ENCODE measurements around the gene FCN3. TPM values are rescaled to one million over a fixed set of nuclear protein-coding genes. Genes with fewer than 3 reads are reported as not detected.
"Not testable (repeated sequence)": the region's sequence is repeated elsewhere in the genome, so short reads cannot be mapped to it uniquely, and the experiment has no call there.

The FCN3 gene
- polyA plus RNA-seq, 2 donors: 1.6 to 2.6 TPM

DNA sequence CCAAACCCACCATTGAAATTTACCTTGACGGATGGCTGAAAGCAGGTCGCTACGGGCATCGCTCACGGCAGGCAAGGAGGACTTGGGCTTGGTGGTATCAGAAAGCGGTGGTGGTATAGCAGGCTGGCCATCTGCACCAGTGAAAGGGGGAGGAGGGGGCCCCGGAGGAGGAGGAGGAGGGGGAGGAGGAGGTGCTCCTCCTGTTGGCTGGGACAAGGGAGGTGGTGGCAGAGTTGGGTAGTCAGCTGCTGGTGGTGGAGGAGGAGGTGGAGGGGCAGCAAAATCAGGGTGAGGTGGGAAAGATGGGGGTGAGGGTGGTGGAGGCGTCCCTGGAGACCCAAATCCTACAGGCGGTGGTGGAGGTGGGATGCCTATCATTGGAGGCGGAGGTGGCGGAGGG is 35.0 kb upstream of the FCN3 start:
- Histone ChIP-seq H3K27ac (ENCODE audit: low read depth in 2 of 2, low read length in 1 of 2) (no peak overlapping the region), H3K4me3 (ENCODE audit: low read depth in 1 of 2, low read length in 2 of 2) (no peak overlapping the region), H3K27me3 (ENCODE audit: control insufficient read depth in 1 of 2, insufficient read depth in 2 of 2, low read length in 2 of 2) (no peaks in the 10 kb centered on the region), H3K36me3 (ENCODE audit: control insufficient read depth in 2 of 2, insufficient read depth in 2 of 2, low read length in 1 of 2) (peaks cover 42 to 48% of the 10 kb centered on the region in 2 donors), H3K9me3 (ENCODE audit: control insufficient read depth in 2 of 2, insufficient read depth in 1 of 2, low read depth in 1 of 2, low read length in 1 of 2) (no peaks in the 10 kb centered on the region), H3K4me1 (ENCODE audit: control insufficient read depth in 2 of 2, insufficient read depth in 2 of 2, low read length in 1 of 2) (peaks cover 3 to 13% of the 10 kb centered on the region in 2 donors)
- WGBS, 2 donors: 94% methylated on average over 11 of the region's 11 CpGs

DNA sequence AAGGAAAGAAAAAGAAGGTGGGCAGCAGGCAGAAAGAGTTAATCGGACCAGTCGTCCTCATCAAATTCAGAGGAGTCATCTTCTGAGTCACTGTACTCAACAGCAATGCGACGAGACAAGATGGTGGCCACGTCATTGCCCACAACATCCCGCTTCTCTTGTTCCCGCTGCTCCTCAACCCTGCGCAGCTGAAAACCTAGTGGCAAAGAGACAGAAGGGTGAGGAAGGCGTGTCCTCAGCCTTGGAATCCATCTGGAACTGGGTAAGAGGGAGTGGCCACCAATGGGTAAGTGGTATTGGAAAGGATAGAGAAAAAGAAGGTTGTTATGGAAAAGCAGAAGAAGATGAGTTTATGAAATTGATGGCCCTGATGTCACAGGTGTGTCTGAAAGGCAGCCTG is 33.5 kb upstream of the FCN3 start:
- Histone ChIP-seq H3K27ac (ENCODE audit: low read depth in 2 of 2, low read length in 1 of 2) (peak overlapping the region in 1 of 2 donors; percentile 87), H3K4me1 (ENCODE audit: control insufficient read depth in 2 of 2, insufficient read depth in 2 of 2, low read length in 1 of 2) (peaks cover 7 to 16% of the 10 kb centered on the region in 2 donors), H3K27me3 (ENCODE audit: control insufficient read depth in 1 of 2, insufficient read depth in 2 of 2, low read length in 2 of 2) (no peaks in the 10 kb centered on the region), H3K36me3 (ENCODE audit: control insufficient read depth in 2 of 2, insufficient read depth in 2 of 2, low read length in 1 of 2) (peaks cover 39 to 40% of the 10 kb centered on the region in 2 donors), H3K4me3 (ENCODE audit: low read depth in 1 of 2, low read length in 2 of 2) (no peak overlapping the region), H3K9me3 (ENCODE audit: control insufficient read depth in 2 of 2, insufficient read depth in 1 of 2, low read depth in 1 of 2, low read length in 1 of 2) (no peaks in the 10 kb centered on the region)
- 89 to 93% methylated on average over 9 of the region's 9 CpGs for WGBS, 2 donors

DNA sequence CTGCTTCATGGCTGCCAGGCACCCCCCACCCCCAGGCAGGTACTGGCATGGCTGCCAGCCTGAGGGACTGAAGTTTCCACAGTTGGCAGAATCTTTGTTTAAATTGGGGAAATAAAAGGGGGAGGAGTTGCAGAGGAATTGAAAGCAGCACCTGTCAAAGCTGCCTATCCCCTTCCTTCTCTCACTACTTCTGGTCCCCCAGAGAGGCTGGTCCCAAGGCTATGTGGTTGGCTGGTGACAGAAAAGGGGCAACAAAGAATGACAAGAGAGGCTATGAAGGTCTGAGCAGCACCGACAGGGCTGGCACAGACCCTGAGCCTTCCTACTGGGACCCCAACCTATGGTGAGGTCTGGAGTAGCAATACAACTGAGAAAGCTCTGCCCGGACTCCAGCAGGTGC is 32.2 kb upstream of the FCN3 start:
- Histone ChIP-seq H3K36me3 (ENCODE audit: control insufficient read depth in 2 of 2, insufficient read depth in 2 of 2, low read length in 1 of 2) (peaks cover 30 to 31% of the 10 kb centered on the region in 2 donors), H3K4me1 (ENCODE audit: control insufficient read depth in 2 of 2, insufficient read depth in 2 of 2, low read length in 1 of 2) (peaks cover 12 to 21% of the 10 kb centered on the region in 2 donors), H3K27ac (ENCODE audit: low read depth in 2 of 2, low read length in 1 of 2) (peak overlapping the region; percentile 81 to 87)
- 61 to 80% methylated on average over 2 of the region's 2 CpGs for WGBS, 2 donors
- not testable (repeated sequence) for H3K9me3 ChIP-seq (ENCODE audit: control insufficient read depth in 2 of 2, insufficient read depth in 1 of 2, low read depth in 1 of 2, low read length in 1 of 2); H3K4me3 ChIP-seq (ENCODE audit: low read depth in 1 of 2, low read length in 2 of 2); H3K27me3 ChIP-seq (ENCODE audit: control insufficient read depth in 1 of 2, insufficient read depth in 2 of 2, low read length in 2 of 2)

DNA sequence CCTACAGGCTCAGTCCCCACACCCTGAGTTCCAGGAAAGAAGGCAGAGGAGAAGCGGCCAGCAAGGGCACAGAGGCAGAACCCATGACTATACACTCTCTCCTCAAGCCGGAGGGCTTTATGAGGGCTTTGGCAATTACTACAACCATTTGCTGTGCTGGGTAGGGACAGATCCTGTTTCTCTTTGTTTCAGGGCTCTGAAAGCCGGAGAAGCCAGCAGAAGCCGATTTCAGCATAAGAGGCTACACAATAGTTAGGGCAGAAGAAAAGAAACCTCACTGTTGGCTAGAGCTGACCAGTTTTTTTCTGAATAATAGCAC is 31.7 kb upstream of the FCN3 start:
- Histone ChIP-seq H3K36me3 (ENCODE audit: control insufficient read depth in 2 of 2, insufficient read depth in 2 of 2, low read length in 1 of 2) (peaks cover 30% of the 10 kb centered on the region in 2 donors), H3K4me1 (ENCODE audit: control insufficient read depth in 2 of 2, insufficient read depth in 2 of 2, low read length in 1 of 2) (peaks cover 12 to 21% of the 10 kb centered on the region in 2 donors), H3K27ac (ENCODE audit: low read depth in 2 of 2, low read length in 1 of 2) (peak overlapping the region; percentile 81 to 87), H3K4me3 (ENCODE audit: low read depth in 1 of 2, low read length in 2 of 2) (no peak overlapping the region), H3K27me3 (ENCODE audit: control insufficient read depth in 1 of 2, insufficient read depth in 2 of 2, low read length in 2 of 2) (no peaks in the 10 kb centered on the region), H3K9me3 (ENCODE audit: control insufficient read depth in 2 of 2, insufficient read depth in 1 of 2, low read depth in 1 of 2, low read length in 1 of 2) (no peaks in the 10 kb centered on the region)
- WGBS, 2 donors: 43 to 46% methylated on average over 4 of the region's 4 CpGs

DNA sequence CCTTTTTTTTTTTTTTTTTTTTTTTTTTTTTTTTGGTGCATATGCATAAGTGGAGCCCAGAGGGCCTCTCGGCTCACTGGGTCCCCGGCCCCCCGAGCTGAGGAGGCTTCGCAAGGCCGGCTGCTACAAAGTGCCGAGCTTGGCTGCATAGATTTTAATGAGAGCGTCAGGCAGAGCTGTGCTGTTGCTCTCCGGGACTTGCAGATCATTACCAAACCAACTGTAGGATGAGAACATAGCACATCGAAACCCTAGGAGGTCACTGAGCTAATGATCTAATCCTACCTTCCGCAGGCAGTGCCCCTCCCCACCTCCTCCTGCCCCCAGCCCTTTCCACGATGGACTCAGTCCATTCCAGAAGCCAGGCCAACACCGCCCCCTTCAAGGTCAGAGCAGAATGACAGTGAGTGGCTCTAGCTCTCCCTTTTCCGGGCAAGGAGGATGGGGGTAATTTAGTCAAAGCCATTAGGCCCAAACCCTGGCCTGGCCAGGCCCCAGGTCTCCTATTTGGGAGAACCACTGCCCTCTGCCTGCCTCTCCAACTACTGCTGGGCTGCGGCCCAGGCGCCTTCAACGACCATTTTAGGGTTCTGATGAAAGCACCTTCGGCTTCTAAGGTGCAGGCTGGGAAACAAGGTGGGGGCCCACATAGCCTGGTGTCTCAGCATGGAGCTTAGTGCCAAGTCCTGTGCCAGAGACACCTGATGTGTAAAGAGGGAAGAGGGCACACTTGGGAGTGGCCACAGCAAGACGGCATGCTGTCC is 31.2 kb upstream of the FCN3 start:
- H3K4me3 ChIP-seq (ENCODE audit: low read depth in 1 of 2, low read length in 2 of 2); H3K9me3 ChIP-seq (ENCODE audit: control insufficient read depth in 2 of 2, insufficient read depth in 1 of 2, low read depth in 1 of 2, low read length in 1 of 2); H3K27me3 ChIP-seq (ENCODE audit: control insufficient read depth in 1 of 2, insufficient read depth in 2 of 2, low read length in 2 of 2): not testable (repeated sequence)
- Histone ChIP-seq H3K4me1 (ENCODE audit: control insufficient read depth in 2 of 2, insufficient read depth in 2 of 2, low read length in 1 of 2) (peaks cover 12 to 25% of the 10 kb centered on the region in 2 donors), H3K36me3 (ENCODE audit: control insufficient read depth in 2 of 2, insufficient read depth in 2 of 2, low read length in 1 of 2) (peaks cover 25 to 26% of the 10 kb centered on the region in 2 donors), H3K27ac (ENCODE audit: low read depth in 2 of 2, low read length in 1 of 2) (peak overlapping the region; percentile 81 to 87)
- 53 to 69% methylated on average over 16 to 17 of the region's 18 CpGs for WGBS, 2 donors

DNA sequence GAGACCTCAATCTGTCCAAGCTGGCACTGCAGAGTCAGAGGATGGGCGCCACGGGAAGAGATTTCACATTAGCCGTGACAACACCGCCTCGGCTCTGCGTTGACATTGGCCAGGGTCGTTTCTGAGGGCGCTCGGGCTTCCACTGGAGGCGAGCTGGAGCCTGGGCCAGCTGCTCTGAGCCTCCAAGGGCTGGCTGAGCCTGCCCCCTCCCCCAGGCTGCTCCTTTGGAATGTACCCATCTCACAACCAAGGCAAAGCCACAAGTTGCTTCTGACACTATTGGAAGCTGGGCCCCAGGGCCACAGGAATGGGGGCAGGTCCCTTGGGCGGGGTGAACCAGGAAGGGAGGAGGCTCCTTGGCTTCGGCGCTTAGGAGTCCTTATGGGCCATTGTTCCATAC is 30.4 kb upstream of the FCN3 start:
- Histone ChIP-seq H3K36me3 (ENCODE audit: control insufficient read depth in 2 of 2, insufficient read depth in 2 of 2, low read length in 1 of 2) (peaks cover 22% of the 10 kb centered on the region in 2 donors), H3K27ac (ENCODE audit: low read depth in 2 of 2, low read length in 1 of 2) (peak overlapping the region; percentile 36 to 89), H3K9me3 (ENCODE audit: control insufficient read depth in 2 of 2, insufficient read depth in 1 of 2, low read depth in 1 of 2, low read length in 1 of 2) (no peaks in the 10 kb centered on the region), H3K27me3 (ENCODE audit: control insufficient read depth in 1 of 2, insufficient read depth in 2 of 2, low read length in 2 of 2) (no peaks in the 10 kb centered on the region), H3K4me1 (ENCODE audit: control insufficient read depth in 2 of 2, insufficient read depth in 2 of 2, low read length in 1 of 2) (peaks cover 12 to 25% of the 10 kb centered on the region in 2 donors), H3K4me3 (ENCODE audit: low read depth in 1 of 2, low read length in 2 of 2) (no peak overlapping the region)
- 41 to 52% methylated on average over 13 of the region's 13 CpGs for WGBS, 2 donors

DNA sequence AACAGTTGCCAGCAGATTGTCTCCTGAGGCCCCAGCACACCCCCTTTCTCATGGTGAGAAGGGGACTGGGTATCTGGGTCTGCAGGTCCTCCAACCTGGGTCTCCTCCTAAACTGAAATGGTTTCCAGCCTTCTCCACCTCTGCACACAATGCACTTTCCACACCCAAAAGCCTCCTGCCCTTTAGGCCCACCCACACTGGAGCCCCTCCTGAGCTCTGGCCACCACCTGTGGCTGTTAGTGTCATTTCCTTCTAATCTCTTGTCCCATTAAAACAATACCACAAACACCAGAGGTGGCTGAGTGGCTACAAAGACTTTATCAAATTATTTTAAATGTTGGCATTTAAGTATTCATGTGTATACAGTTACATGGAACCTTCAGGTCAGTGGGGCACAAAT is 29.3 kb upstream of the FCN3 start:
- Histone ChIP-seq H3K36me3 (ENCODE audit: control insufficient read depth in 2 of 2, insufficient read depth in 2 of 2, low read length in 1 of 2) (peaks cover 19 to 21% of the 10 kb centered on the region in 2 donors), H3K9me3 (ENCODE audit: control insufficient read depth in 2 of 2, insufficient read depth in 1 of 2, low read depth in 1 of 2, low read length in 1 of 2) (no peaks in the 10 kb centered on the region), H3K27me3 (ENCODE audit: control insufficient read depth in 1 of 2, insufficient read depth in 2 of 2, low read length in 2 of 2) (no peaks in the 10 kb centered on the region), H3K4me3 (ENCODE audit: low read depth in 1 of 2, low read length in 2 of 2) (no peak overlapping the region), H3K4me1 (ENCODE audit: control insufficient read depth in 2 of 2, insufficient read depth in 2 of 2, low read length in 1 of 2) (peaks cover 12 to 28% of the 10 kb centered on the region in 2 donors), H3K27ac (ENCODE audit: low read depth in 2 of 2, low read length in 1 of 2) (peak overlapping the region; percentile 82 to 97)

DNA sequence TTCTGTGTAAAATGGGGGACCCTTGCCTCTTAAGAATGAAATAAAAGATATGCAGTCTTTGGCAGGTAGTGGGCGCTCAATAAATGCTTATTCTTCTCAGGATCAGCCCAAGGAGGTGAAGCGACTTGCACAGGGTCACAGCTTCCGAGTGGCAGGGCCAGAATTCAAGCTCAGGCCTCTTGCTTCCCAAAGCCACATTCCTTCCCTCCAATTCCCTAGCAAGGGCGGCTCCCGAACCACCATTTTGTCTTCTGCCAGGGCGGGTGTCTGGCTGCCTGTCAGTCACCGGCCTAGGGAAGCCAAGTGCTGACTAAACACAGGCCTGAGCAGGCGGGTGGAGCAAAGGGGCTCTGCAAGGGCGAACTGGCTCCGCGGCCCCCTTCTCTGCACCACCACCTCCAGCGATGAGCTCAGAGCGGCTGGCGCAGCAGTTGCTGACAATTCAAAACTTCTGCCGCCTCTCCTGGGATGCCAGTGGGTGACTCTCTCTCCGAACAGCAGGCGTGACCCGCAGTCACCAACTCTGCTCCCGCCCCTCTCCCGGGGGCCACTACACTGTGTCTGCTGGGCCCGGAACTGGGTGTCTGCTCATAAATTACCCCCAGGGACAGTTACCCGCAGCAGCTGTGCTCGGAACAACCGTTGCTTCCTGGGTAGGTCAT is 28.6 kb upstream of the FCN3 start:
- Histone ChIP-seq H3K4me3 (ENCODE audit: low read depth in 1 of 2, low read length in 2 of 2) (no peak overlapping the region), H3K9me3 (ENCODE audit: control insufficient read depth in 2 of 2, insufficient read depth in 1 of 2, low read depth in 1 of 2, low read length in 1 of 2) (no peaks in the 10 kb centered on the region), H3K27ac (ENCODE audit: low read depth in 2 of 2, low read length in 1 of 2) (peak overlapping the region; percentile 82 to 97), H3K4me1 (ENCODE audit: control insufficient read depth in 2 of 2, insufficient read depth in 2 of 2, low read length in 1 of 2) (peaks cover 12 to 28% of the 10 kb centered on the region in 2 donors), H3K36me3 (ENCODE audit: control insufficient read depth in 2 of 2, insufficient read depth in 2 of 2, low read length in 1 of 2) (peaks cover 14% of the 10 kb centered on the region in 2 donors), H3K27me3 (ENCODE audit: control insufficient read depth in 1 of 2, insufficient read depth in 2 of 2, low read length in 2 of 2) (no peaks in the 10 kb centered on the region)
- WGBS, 2 donors: 21 to 34% methylated on average over 24 of the region's 24 CpGs

DNA sequence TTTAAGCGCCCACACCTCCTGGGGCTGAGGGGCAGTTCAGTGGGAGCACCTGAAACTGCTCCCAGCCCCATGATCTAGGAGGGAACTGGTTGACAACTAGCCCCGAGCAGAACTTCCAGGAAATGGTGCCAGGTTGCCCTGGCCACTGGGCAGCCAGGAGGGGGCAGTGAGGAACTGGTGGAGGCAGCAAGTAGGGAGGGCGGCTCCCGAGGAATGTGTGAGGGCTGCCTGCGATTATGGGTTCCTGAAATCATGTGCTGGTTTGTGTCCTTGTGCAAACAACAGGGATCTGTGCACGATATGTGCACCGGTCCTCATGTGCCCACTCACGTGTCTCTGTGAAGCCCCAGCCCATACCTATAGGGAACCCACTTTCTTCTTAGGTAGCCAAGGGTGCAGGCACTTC is 27.7 kb upstream of the FCN3 start:
- Histone ChIP-seq H3K27me3 (ENCODE audit: control insufficient read depth in 1 of 2, insufficient read depth in 2 of 2, low read length in 2 of 2) (no peaks in the 10 kb centered on the region), H3K36me3 (ENCODE audit: control insufficient read depth in 2 of 2, insufficient read depth in 2 of 2, low read length in 1 of 2) (peaks cover 6% of the 10 kb centered on the region in 2 donors), H3K27ac (ENCODE audit: low read depth in 2 of 2, low read length in 1 of 2) (peak overlapping the region; percentile 82 to 97), H3K4me3 (ENCODE audit: low read depth in 1 of 2, low read length in 2 of 2) (no peak overlapping the region), H3K4me1 (ENCODE audit: control insufficient read depth in 2 of 2, insufficient read depth in 2 of 2, low read length in 1 of 2) (peaks cover 9 to 24% of the 10 kb centered on the region in 2 donors), H3K9me3 (ENCODE audit: control insufficient read depth in 2 of 2, insufficient read depth in 1 of 2, low read depth in 1 of 2, low read length in 1 of 2) (no peaks in the 10 kb centered on the region)
- WGBS, 2 donors: 27 to 33% methylated on average over 8 of the region's 8 CpGs

DNA sequence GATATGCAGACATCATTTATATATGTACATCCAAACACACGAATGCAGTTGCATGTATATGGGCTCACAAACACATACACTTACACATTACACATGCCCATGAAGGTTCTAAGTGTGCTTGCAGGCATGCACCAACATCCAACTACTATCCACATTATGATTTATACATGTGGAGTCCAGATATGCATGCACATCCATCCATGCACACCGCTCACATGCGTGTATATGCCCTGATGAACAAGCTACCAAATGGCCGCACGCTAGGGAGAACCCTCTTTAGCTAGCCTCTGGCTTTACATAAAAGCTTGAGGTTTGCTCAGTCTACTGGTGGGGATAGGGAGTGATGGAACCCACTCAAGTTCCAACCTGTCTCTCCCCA is 26.3 kb upstream of the FCN3 start:
- Histone ChIP-seq H3K36me3 (ENCODE audit: control insufficient read depth in 2 of 2, insufficient read depth in 2 of 2, low read length in 1 of 2) (peaks cover 0 to under 1% of the 10 kb centered on the region in 2 donors), H3K9me3 (ENCODE audit: control insufficient read depth in 2 of 2, insufficient read depth in 1 of 2, low read depth in 1 of 2, low read length in 1 of 2) (no peaks in the 10 kb centered on the region), H3K4me1 (ENCODE audit: control insufficient read depth in 2 of 2, insufficient read depth in 2 of 2, low read length in 1 of 2) (peaks cover 9 to 23% of the 10 kb centered on the region in 2 donors), H3K27me3 (ENCODE audit: control insufficient read depth in 1 of 2, insufficient read depth in 2 of 2, low read length in 2 of 2) (no peaks in the 10 kb centered on the region), H3K4me3 (ENCODE audit: low read depth in 1 of 2, low read length in 2 of 2) (no peak overlapping the region), H3K27ac (ENCODE audit: low read depth in 2 of 2, low read length in 1 of 2) (no peak overlapping the region)
- WGBS, 2 donors: 79 to 87% methylated on average over 5 of the region's 5 CpGs
